ENCODE results near the gene ARHGAP21. TPM values are rescaled to one million over a fixed set of nuclear protein-coding genes. Genes with fewer than 3 reads are reported as not detected.

The ARHGAP21 gene
- total RNA-seq, 1 donor from 2014 or later, result 88.0 TPM

DNA sequence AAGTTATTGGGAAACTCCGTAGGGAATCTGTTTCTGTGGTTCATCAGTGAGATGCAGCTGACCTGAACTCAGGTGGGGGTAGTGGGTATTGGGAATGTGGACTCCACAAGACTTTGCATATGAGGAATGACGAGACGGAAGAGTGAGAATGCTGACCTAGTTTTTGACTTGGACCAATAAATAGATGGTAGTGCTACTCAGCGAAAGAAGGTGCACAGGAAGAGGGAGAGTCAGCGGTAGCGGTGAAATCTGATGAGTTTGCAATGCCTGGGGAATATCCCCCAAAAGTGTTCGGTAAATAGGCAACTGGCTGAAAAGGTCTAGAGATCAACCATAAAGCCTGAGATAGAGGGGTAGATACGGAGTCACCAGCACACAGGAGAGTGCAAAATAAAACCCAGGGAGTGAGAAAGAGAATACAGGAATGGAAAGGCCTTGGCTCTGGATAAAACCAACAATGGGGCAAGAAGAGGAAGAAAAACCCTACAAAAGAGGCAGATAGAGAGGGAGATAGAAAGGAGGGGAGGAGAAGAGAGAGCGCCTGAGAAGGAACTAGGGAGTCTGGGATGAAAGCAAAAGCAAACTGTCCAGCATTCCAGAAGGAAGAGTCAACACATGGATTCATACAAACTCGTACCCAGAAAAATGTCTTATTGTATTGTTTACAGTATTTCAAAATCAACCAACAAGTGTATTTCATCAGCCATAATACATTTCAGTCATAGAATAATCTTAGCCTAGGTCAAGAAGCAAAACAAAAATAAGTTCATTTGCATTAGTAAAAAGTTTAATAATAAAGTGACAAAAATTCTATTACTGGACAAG, 5.4 kb downstream of the ARHGAP21 start:
- no peaks in the 10 kb centered on the region for H3K36me3 Mint-ChIP-seq (ENCODE audit: insufficient read depth)
- no peaks in the 10 kb centered on the region for H3K27me3 Mint-ChIP-seq
- no peak overlapping the region for H3K4me3 Mint-ChIP-seq (ENCODE audit: low read depth)
- H3K27ac Mint-ChIP-seq, result no peak overlapping the region
- DNase-seq (ENCODE audit: low spot score, unreplicated experiment), result no peak
- TF ChIP-seq, protein P1, sequence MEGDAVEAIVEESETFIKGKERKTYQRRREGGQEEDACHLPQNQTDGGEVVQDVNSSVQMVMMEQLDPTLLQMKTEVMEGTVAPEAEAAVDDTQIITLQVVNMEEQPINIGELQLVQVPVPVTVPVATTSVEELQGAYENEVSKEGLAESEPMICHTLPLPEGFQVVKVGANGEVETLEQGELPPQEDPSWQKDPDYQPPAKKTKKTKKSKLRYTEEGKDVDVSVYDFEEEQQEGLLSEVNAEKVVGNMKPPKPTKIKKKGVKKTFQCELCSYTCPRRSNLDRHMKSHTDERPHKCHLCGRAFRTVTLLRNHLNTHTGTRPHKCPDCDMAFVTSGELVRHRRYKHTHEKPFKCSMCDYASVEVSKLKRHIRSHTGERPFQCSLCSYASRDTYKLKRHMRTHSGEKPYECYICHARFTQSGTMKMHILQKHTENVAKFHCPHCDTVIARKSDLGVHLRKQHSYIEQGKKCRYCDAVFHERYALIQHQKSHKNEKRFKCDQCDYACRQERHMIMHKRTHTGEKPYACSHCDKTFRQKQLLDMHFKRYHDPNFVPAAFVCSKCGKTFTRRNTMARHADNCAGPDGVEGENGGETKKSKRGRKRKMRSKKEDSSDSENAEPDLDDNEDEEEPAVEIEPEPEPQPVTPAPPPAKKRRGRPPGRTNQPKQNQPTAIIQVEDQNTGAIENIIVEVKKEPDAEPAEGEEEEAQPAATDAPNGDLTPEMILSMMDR (IDR thresholded peaks at IDR 0.05; ENCODE audit: unreplicated experiment), result no peak
- H3K9me3 Mint-ChIP-seq (ENCODE audit: low read depth), result no peaks in the 10 kb centered on the region
- H3K4me1 Mint-ChIP-seq (ENCODE audit: low read depth), result peaks cover 30% of the 10 kb centered on the region

DNA sequence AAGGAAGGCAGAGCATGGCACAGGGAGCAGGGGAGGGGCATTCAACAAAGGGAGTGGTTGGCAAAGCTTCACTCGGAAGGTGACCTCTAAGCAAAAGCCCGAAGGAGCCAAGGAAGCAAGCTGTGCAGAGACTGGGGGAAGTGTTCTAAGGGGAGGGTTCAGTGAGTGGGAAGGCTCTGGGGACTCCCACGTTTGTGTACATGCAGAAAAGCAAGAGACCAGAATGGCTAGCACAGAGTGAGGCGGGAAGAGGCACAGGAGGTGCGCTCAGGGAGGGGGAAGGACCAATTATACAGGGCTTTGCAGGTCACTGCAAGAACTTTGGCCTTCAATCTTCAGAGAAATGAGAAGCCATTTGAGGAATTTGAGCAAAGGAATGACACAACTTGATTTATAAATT, 7.4 kb downstream of the ARHGAP21 start:
- no peak overlapping the region for H3K4me3 Mint-ChIP-seq (ENCODE audit: low read depth)
- no peaks in the 10 kb centered on the region for H3K9me3 Mint-ChIP-seq (ENCODE audit: low read depth)
- no peaks in the 10 kb centered on the region for H3K36me3 Mint-ChIP-seq (ENCODE audit: insufficient read depth)
- no peaks in the 10 kb centered on the region for H3K27me3 Mint-ChIP-seq
- H3K4me1 Mint-ChIP-seq (ENCODE audit: low read depth), result peaks cover 30% of the 10 kb centered on the region
- TF ChIP-seq, protein P1 (IDR thresholded peaks at IDR 0.05; ENCODE audit: unreplicated experiment), result no peak
- DNase-seq (ENCODE audit: low spot score, unreplicated experiment), result no peak
- H3K27ac Mint-ChIP-seq, result no peak overlapping the region

DNA sequence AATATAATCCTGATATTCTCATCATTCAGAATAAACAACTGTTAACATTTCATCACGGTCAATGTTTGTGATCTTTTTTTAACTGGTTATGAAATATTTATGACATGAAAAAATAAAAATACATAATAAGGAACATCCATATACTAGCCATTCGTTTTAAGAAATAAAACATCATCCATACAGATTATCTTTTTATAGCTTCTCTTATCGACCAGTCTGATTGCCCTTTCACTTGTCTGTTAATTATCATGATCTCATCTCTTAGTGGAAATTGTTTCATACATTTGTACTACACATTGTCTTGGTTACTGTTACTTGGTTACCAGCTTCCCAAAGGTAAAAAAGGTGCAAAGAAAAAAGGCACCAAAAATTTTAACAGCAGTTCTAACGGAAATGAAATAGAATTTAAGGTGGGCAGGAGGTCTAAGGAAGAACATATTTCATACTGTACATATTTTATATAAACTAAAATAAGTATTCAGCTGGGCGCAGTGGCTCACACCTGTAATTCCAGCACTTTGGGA, 8.4 kb downstream of the ARHGAP21 start:
- TF ChIP-seq, protein P1 (IDR thresholded peaks at IDR 0.05; ENCODE audit: unreplicated experiment), result no peak
- H3K36me3 Mint-ChIP-seq (ENCODE audit: insufficient read depth), result no peaks in the 10 kb centered on the region
- H3K27me3 Mint-ChIP-seq, result no peaks in the 10 kb centered on the region
- no peak overlapping the region for H3K4me3 Mint-ChIP-seq (ENCODE audit: low read depth)
- no peaks in the 10 kb centered on the region for H3K9me3 Mint-ChIP-seq (ENCODE audit: low read depth)
- no peak for DNase-seq (ENCODE audit: low spot score, unreplicated experiment)
- no peak overlapping the region for H3K27ac Mint-ChIP-seq
- H3K4me1 Mint-ChIP-seq (ENCODE audit: low read depth), result peaks cover 21% of the 10 kb centered on the region

DNA sequence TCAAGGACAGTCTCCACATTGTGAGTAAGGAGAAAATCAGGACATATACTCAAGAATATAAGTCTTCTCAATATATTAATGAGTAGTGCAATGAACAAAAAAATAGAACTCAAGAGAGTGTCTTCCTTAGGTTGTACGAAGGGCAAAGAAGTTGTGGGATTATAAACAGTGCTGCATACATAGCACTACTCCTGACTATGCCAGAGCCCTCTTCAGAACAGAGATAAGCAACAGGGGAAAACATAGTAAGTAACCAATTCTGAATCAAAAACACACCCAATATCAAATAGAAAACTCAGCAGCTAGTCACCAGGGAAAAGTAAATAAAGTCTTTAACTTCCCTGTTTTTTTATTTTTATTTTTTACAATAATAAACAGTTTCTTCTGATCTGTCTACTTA, 10.6 kb downstream of the ARHGAP21 start:
- no peaks in the 10 kb centered on the region for H3K36me3 Mint-ChIP-seq (ENCODE audit: insufficient read depth)
- no peaks in the 10 kb centered on the region for H3K27me3 Mint-ChIP-seq
- DNase-seq (ENCODE audit: low spot score, unreplicated experiment), result no peak
- peaks cover 10% of the 10 kb centered on the region for H3K4me1 Mint-ChIP-seq (ENCODE audit: low read depth)
- no peak overlapping the region for H3K4me3 Mint-ChIP-seq (ENCODE audit: low read depth)
- TF ChIP-seq, protein P1 (IDR thresholded peaks at IDR 0.05; ENCODE audit: unreplicated experiment), result no peak
- H3K9me3 Mint-ChIP-seq (ENCODE audit: low read depth), result no peaks in the 10 kb centered on the region
- H3K27ac Mint-ChIP-seq, result no peak overlapping the region

DNA sequence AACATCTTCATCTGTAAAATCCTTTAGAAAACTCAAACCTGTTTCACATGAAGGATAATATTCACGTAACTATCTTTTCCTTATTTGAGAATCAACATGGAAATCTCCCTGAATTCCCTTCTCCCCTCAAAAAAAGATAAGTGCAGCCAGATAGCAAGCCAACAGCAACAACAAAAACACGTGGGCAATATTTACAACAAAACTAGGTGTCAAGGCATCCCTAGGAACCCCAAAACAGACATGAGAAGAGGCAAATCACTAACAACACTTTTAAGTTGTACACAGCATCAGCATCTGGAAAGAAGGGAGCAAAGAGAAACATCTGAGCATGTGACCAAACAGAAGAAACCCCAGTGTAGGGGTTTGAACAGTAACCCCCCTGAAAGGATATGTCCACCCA, 12.2 kb downstream of the ARHGAP21 start:
- H3K27ac Mint-ChIP-seq, result no peak overlapping the region
- H3K36me3 Mint-ChIP-seq (ENCODE audit: insufficient read depth), result no peaks in the 10 kb centered on the region
- H3K27me3 Mint-ChIP-seq, result no peaks in the 10 kb centered on the region
- TF ChIP-seq, protein P1 (IDR thresholded peaks at IDR 0.05; ENCODE audit: unreplicated experiment), result no peak
- H3K9me3 Mint-ChIP-seq (ENCODE audit: low read depth), result no peaks in the 10 kb centered on the region
- no peak for DNase-seq (ENCODE audit: low spot score, unreplicated experiment)
- H3K4me3 Mint-ChIP-seq (ENCODE audit: low read depth), result no peak overlapping the region
- H3K4me1 Mint-ChIP-seq (ENCODE audit: low read depth), result peaks cover 10% of the 10 kb centered on the region
